GM18909 (cell line): ENCODE data around the gene HMGXB4.
A peak's percentile ranks its signal among the peaks of the same experiment; 100 is the strongest.

Source experiments
- ATAC-seq: cut with Tn5 transposase; IDR thresholded peaks from one replicate; pipeline ENCODE4 v1.9.1; 2021; ENCODE audit warnings: mild to moderate bottlenecking; ENCODE audit not compliant: unreplicated experiment, poor library complexity

HMGXB4 gene

GRCh38 chr22:35308480-35309021 is 51.3 kb downstream of the HMGXB4 start:
- ATAC-seq: peak; percentile 57

GRCh38 chr22:35310556-35311550 is 53.6 kb downstream of the HMGXB4 start:
- ATAC-seq: no peak

- ATAC-seq: no peak
Measured at GRCh38 chr22:35311551-35311999, 54.3 kb downstream of the HMGXB4 start.

- no peak for ATAC-seq
Measured at GRCh38 chr22:35312198-35313059, 55.1 kb downstream of the HMGXB4 start.

- no peak for ATAC-seq
Measured at GRCh38 chr22:35313311-35314121, 56.2 kb downstream of the HMGXB4 start.

- no peak for ATAC-seq
Measured at GRCh38 chr22:35314161-35314942, 57.1 kb downstream of the HMGXB4 start.

GRCh38 chr22:35315141-35315854 is 58.0 kb downstream of the HMGXB4 start:
- ATAC-seq: no peak

GRCh38 chr22:35315855-35316745 is 58.8 kb downstream of the HMGXB4 start:
- ATAC-seq: no peak

GRCh38 chr22:35316751-35317150 is 59.5 kb downstream of the HMGXB4 start:
- no peak for ATAC-seq

- ATAC-seq: no peak
Measured at GRCh38 chr22:35317680-35318290, 60.5 kb downstream of the HMGXB4 start.

- no peak for ATAC-seq
Measured at GRCh38 chr22:35318346-35319215, 61.3 kb downstream of the HMGXB4 start.

- no peak for ATAC-seq
Measured at GRCh38 chr22:35319244-35319985, 62.1 kb downstream of the HMGXB4 start.

- no peak for ATAC-seq
Measured at GRCh38 chr22:35322126-35322525, 64.8 kb downstream of the HMGXB4 start.

- no peak for ATAC-seq
Measured at GRCh38 chr22:35322893-35323292, 65.6 kb downstream of the HMGXB4 start.

- no peak for ATAC-seq
Measured at GRCh38 chr22:35323305-35323704, 66.0 kb downstream of the HMGXB4 start.
